Caki2 (cell line): ENCODE results near the gene SPECC1L. TPM values are rescaled to one million over a fixed set of nuclear protein-coding genes. Genes with fewer than 3 reads are reported as not detected.

ENCODE experiments used
- DNase-seq: peaks from one replicate; pipeline ENCODE4 v3.0.0-alpha.2; 2015; ENCODE audit warnings: low read depth
- in situ Hi-C: cut with HindIII; loops from 2 replicates; pipeline ENCODE4 v1.10.0; 2016; ENCODE audit warnings: low sequenced_read_pairs, low pct_unique_long_range_greater_than_20kb, mixed read lengths
- total RNA-seq: library from RNA; depleted of rRNA; stranded (reverse); fragments of >200 nt; shearing (Covaris generic); gene quantifications from 2 replicates; pipeline ENCODE4 v1.2.3, GENCODE V29; 2014; ENCODE audit warnings: low replicate concordance

SPECC1L gene
- total RNA-seq, 1 experiment from 2014 or later: 6.7 TPM

DNA sequence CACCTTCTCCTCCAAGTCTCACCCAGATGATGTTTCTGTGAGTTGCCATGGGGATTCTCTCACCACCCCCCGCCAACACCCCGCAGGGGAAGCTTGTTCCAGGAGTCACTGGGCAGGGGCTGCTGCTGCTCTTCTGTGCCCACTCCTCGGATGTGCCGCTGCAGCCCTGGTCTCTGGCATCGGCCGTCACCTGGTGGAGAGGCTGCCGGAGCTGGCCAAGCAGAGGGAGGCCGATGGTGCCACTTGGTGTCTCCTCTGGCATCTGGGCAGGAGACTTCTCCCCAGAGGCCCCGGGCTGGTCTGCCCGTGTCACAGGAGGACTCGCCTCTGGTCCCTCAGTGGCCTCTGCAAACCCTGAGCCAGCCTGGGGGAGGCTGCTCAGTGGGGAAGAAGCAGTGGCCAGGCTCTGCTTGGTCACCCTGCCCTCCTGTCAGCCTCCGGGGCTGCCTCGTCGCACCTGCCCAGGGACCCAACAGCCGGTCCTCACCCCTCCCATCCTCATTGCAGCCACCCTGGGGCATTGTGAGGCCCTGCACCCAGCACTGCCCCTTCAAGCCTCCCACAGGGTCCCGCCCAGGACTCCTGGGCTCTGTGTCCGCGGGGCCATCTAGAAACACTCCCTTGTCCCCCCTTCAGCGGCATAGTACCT lies 156.3 kb downstream of the SPECC1L start:
- DNase-seq: no peak
- in situ Hi-C loops: no loop called here

DNA sequence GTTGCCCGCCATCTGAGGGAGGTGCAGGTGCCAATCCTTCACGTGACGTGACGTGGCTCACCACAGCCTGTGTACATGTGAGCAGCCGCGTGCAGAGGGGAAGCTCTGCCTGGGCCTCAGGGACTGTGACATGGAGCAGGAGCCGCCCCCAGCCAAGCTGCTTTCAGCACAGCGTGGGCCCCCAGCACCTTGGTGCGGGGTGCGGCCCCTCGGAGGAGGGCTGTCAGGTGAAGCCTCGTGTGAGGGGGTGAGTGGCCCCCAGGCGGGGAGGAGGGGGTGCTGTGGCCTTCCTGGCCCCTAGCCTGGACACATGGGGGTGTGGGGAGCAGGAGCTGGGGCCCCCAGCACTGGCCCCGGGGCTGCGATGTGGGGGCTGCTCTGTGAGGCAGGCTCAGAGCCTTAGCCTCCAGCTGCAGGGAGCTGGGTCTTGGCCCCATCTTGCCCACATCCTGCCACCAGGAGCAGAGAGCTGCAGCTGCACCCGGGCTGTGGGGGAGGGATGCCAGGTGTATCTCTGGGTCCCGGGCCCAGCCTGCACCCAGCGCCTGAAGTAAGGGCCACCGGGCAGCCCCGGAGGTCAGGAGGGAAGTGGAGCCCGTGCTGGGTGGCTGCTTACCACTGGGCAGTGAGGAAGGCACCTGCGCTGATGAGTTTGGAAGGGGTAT lies 157.0 kb downstream of the SPECC1L start, which contains the start of gene ADORA2A:
Gene ADORA2A (plus strand): TSS at position 100 of the 665 bp plus-strand sequence. CDS start 5,806 bp downstream, outside the sequence.
- DNase-seq: no peak
- in situ Hi-C loops: no loop called here

DNA sequence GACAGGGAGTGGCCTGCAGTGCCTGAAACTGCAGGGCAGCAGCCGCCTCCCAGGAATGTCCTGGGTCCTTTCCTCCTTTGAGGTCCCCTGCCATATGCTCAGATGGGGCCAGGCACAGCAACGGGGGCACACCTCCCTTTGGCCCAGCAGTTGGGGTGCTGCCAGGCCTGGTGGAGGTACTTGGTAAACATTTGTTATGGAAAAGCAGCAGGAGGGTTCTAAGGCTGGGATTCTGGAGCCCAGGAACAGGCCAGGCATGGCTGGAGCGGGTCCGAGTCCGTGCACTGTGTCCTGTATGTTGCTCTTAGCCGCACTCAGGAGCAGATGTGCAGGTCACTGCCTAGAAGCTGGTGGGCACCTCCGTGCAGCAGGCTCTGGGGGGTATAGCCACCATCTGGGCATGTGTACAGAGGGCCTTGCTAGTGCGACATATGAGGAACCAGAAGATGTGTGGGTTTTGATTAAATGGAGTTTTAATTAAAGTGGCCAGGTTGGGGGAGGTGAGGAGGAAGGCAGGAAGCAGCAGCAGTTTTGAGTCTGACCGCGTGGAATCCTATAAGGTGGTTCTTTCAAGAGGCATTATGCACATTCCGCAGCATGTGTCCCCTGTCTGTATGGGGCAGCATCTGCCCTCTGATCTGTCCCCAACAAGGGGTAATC lies 158.2 kb downstream of the SPECC1L start:
- in situ Hi-C loops: no loop called here
- no peak for DNase-seq

DNA sequence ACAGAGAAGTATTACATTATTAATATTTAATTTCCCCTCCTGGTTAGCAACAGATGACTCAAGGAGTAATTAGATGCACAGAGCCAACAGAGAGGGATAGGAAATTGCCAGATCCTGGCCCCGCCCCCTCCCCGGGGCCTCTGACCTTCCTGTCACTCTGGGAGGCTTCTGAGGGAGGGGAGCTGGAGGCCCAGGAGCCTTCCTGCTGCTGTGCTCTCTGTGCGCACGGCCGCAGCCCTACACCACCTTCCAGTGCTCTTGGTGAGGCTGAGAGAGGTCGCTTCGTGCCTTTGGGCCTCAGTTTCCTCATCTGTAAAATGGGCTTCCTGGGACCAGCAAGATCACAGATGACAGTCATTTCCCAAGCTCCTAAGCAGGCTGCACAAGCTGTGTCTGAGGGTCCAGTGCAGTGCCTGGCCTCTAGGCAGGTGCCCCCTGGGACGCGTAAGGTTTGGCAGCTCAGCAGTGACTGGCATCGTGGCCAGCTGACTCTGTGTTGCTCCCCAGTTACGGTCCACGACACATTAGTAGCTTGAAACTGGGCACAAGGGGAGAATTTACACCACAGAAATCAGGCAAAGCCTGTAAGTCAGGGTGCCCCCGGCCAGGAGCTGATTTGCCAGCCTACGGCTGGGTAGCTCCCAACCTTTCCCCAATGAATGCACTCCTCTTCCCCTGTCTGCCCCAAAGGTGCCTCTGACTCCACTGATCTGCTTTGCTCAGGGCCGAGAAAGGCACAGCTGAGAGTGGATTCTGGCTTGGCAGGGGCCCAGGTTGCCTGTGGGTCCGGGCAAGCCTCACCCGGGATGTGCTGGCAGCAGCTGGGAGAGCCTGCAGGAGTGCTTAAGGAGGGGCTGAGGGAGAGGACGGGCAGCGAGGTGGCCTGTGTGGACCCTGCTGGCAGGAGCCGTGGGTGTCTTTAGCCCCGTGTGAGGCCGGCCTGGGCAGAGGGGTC lies 159.1 kb downstream of the SPECC1L start:
- in situ Hi-C loops: no loop called here
- no peak for DNase-seq

DNA sequence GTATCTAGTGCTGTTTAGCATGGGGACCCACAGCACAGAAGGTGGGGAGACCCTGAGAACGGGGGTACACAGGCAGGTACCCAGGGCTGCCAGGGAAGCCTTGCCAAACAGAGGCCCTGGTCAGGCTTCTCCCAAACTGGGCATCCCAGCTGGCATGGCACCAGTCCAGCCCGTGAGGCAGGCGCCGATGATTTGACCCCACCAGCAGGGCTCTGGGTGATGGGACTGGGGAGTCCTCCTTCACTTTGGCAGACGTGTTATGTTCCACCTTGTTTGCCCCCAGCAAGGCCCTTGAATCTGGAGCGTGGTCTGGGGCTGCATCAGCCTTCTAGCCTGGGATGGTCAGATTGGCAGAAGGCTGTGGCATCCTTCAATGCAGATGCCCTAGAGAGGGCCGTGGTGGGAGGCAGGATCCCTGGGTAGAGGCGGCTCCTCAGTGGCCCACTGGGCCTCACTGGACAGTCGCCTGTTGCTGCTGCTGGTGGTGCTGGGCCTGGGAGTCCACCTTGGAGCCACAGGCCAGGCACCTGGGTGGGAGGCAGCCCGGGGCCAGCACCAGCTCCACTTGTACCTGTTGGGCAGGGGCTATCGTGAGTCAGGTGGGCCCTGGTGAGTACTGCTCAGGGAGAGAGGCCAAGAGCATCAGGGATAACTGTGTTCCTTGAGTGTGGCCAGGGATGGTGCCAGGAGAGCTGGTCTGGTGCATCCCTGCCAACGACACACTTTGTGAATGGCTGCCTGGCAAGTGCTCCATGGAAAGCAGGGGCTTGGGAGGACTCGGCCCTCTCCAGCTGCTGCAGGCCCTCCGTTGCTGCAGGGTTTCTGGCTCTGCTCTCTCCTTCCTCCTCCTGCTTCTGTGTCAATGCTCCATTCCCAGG lies 160.0 kb downstream of the SPECC1L start:
- in situ Hi-C loops: no loop called here
- no peak for DNase-seq

DNA sequence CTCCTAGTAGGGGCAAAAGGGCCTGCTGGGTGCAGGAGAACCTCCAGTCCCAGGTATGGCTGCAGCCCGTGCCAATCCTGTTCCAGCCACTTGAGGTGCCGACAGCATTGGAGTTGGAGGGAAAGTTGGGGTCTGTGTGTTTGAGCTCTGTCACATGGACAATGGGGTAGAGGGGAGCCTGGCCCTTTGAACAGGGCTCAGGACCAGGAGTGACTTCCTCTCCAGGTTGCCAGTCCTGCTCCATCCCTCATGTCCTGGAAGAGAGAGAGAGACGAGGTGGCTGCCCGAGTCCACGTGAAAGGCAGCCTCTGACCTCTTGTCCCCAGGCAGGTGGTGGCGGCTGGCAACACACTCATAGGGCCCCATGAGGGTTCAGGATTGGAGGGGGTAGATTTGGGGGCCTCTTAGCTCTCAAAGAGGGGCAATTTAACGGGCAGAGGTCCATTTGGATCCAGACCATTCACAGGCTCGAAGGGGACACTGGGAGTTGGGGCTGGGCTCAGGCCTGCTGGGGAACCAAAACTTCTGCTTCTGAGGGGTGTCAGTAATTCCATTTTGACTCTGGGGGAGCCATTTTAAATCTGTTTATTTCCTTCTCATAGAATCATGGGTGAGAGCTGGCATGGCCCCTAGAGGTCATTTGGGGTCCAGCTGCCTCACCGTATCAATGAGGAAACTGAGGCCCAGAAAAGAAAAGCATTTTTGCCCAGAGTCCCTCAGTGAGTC lies 160.8 kb downstream of the SPECC1L start:
- DNase-seq: no peak
- in situ Hi-C loops: no loop called here

DNA sequence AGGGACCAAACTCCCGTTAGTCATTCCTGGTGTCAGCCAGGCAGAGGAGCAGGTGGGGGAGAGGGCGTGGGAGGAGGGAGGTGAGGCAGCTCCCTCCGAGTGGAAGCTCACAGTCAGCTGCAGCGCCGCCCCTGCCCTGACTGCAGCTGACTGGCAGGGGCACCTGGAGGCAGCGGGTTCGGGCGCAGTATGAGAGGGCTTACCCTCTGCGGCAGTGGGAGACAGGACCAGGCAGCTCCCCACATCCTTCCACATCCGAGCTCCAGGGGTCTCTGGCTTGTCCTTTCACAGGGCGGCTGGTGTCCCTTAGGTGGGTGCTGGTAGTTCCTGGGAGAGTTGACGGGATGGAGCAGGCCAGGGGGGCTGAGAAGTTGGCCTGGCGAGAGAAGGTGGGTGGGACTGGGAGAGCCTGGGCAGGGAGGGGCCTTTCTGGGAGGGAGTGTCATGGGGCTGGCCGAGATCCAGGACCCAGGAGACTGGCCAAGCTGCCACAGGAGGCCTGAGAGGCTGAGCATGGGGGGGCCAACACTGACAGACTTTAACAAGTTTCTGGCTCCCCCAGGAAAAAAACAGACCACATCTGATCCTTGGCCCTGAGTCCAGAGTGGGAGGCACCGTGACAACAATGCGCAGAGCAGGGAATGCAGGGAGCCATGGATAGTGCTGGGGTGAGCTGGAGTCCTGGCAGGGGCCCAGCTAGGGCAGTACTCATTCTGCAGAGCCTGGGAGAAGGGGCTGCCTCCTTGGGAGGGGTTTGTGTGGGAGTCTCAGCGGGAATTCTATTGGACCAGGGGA lies 161.6 kb downstream of the SPECC1L start:
- no peak for DNase-seq

DNA sequence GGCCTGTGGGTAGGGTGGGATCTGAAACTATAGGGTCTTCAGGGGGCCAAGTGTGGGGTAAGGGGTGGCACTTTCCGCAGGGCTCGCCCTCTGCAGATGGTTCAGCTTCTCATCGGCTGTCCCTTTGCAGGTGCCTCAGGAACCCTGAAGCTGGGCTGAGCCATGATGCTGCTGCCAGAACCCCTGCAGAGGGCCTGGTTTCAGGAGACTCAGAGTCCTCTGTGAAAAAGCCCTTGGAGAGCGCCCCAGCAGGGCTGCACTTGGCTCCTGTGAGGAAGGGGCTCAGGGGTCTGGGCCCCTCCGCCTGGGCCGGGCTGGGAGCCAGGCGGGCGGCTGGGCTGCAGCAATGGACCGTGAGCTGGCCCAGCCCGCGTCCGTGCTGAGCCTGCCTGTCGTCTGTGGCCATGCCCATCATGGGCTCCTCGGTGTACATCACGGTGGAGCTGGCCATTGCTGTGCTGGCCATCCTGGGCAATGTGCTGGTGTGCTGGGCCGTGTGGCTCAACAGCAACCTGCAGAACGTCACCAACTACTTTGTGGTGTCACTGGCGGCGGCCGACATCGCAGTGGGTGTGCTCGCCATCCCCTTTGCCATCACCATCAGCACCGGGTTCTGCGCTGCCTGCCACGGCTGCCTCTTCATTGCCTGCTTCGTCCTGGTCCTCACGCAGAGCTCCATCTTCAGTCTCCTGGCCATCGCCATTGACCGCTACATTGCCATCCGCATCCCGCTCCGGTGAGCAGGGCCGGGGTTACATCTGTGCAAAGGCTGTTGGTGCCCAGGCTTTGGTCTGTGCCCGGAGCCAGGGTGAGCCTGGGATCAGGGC lies 162.6 kb downstream of the SPECC1L start:
- no peak for DNase-seq
- in situ Hi-C loops: no loop called here

More for the DNA sequence above, 161.6 kb downstream of the SPECC1L start:
- in situ Hi-C loops: no loop called here

DNA sequence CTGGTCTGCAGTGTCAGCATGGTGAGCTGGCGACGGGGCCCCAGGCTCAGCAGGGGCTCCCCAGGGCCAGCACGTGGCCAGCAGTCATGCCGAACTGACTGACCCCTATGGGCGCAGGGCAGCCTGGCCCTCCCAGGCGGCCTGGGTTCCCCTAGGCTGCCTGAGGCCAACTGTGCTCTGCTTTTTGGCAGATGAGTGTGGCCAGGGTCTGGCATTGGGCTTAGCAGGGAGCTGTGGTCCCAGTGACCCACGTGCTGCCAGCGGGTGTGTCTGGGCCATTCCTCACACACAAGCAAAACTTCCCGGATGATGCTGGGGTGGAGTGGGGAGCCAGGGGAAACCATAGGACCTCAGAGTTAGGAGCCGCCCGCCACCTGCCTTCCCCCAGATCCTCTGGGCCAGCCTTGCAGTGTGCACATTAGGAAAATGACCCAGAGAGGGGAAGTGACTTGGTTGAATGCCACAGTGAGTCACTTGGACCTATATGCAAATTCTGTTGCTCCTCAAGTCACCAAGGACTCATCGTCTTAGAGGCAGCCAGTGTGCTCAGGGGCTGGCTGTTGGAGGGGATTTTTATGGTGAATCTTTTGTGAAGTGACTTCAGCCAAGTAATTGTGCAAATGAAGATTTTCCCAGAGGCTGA lies 163.3 kb downstream of the SPECC1L start:
- in situ Hi-C loops: no loop called here
- DNase-seq: peak; percentile 66

DNA sequence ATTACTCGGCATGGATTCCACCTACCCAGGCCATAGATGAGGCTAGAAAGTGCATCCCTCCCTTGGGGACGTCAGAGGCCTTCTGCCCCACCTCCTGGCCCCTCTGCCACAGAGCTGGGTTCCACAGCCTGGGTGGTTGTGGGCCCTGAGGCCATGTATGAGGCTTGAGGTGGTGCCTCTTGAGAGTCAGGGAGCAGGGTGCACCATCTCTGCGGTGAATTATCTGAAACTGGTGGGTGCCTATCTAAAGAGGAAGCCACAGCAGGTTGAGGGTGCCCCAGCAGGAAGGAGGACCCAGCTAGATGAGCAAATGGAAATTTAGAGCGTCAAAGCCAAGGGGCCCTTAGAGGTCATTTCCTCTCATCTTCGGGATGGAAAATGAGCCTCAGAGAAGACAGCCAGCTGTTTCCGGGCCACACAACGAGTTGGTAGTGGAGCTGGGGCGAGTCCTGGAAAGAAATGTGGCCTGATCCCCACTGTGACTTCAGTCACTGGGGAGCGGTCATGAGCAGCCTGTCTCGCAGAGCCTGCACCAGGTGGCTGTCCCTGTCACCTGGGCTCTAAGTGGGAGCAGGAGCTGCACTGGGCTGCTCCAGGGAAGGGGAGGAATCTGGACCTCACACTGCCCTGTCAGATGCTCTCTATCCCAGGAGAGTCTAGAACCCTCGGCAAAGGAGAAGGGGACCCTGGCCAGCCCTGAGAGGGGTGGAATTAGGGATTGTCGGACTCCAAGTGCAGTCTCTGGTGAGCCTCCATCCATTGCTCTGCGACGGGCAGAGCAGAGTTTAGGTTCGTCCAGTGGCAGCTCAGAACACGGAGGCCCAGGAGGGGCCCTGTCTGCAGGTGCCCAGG lies 164.1 kb downstream of the SPECC1L start:
- no peak for DNase-seq
- in situ Hi-C loops: no loop called here

DNA sequence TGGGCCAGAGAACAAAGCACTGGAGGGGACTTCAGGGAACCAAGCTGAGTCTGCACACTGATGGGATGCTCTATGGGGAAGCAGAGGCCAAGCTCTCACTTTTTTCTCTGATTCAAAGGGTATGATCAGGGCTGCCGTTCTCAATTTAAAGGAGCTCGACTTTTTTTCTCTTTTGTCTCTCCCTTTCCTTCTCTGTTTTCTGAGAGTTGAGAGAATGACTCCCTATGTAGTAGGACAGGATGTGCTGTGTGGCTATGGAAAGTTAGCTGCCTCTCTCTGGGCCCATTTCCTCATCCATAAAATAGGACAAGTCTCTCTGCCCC lies 164.7 kb downstream of the SPECC1L start:
- in situ Hi-C loops: no loop called here

DNA sequence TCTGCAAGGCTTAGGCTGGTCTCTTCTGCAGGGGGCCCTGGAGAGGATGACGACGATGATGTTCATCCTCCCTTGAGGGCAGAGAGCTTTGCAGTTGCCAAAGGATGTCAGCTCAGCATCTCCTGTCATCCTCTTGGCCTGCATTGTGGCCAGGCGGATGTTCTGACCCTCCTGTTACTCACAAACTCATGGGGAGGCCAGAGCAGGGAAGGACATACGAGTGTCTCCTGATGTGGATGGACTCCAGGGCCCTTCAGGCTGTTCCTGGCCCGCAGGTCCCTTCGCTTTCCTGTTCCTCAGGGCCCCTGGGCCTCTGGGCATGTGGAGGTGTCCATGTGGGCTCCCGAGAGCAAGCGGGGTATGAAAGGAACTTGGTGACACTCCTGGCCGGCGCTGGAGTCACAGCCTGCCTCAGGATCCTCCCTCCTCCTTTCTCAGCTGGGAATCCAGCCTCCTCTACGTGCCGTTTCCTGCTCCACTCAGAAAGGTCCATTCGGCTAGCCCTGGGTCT lies 165.3 kb downstream of the SPECC1L start:
- no peak for DNase-seq
- in situ Hi-C loops: no loop called here

More for the DNA sequence above, 164.7 kb downstream of the SPECC1L start:
- DNase-seq: no peak

DNA sequence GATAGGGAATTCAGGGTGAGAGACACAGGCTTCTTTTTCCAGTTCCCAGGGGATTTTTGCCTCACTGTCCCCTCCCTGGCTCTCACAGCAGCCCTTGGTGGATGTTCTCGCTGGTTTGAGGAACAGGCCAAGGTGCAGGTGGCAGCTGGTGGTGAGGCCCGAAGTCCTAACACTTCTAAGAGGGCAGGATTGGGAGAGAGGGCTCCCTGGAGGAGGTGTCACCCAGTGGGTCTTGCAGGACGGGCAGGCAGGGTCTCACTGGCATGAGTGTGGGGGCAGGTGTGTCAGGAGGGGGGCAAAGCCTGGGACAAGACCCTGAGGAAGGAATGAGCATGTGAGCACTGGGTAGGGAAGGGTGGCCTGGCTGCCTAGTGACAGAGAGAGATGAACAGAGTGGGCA lies 165.9 kb downstream of the SPECC1L start:
- DNase-seq: no peak
- in situ Hi-C loops: no loop called here

DNA sequence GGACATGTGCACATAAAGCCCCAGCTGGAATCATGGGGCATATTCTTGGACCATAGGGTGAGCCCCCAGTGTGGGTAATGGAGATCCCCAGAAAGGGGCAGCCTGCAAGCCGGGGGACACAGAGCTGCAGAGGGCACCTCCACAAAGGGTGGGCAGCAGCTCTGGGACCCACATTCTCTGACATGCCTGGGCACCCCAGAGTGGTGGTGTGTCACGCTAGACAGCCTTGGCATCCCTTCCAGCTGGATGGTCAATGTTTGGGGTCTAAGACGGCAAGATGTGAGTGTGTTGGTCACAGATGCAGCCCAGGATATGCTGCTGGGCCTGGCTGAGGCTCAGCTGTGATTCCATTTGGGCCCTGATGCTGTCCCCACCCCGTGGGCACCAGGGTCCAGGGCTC lies 166.5 kb downstream of the SPECC1L start:
- in situ Hi-C loops: no loop called here
- no peak for DNase-seq
